HG03469 (cell line): ENCODE data around the gene CLASP1.
"Not testable (repeated sequence)": the region's sequence is repeated elsewhere in the genome, so short reads cannot be mapped to it uniquely, and the experiment has no call there.

Experiments used
- ATAC-seq: cut with Tn5 transposase; IDR thresholded peaks from one replicate; pipeline ENCODE4 v1.9.1; 2021; ENCODE audit warnings: mild to moderate bottlenecking, moderate library complexity, moderate number of reproducible peaks; ENCODE audit not compliant: unreplicated experiment

CLASP1 gene

GRCh38 chr2:121359716-121360565 is 289.3 kb downstream of the CLASP1 start:
- ATAC-seq = no peak

- no peak for ATAC-seq
These were observed 290.1 kb downstream of the CLASP1 start for GRCh38 chr2:121359170-121359569.

- ATAC-seq = no peak
These were observed 291.0 kb downstream of the CLASP1 start for GRCh38 chr2:121358291-121358690.

GRCh38 chr2:121356058-121356640 is 293.1 kb downstream of the CLASP1 start:
- ATAC-seq = no peak

- no peak for ATAC-seq
These were observed 293.8 kb downstream of the CLASP1 start for GRCh38 chr2:121355488-121355887.

- ATAC-seq = no peak
These were observed 297.5 kb downstream of the CLASP1 start for GRCh38 chr2:121351521-121352318.

- ATAC-seq = no peak
These were observed 298.4 kb downstream of the CLASP1 start for GRCh38 chr2:121350890-121351289.

- no peak for ATAC-seq
These were observed 298.9 kb downstream of the CLASP1 start for GRCh38 chr2:121350402-121350775.

- ATAC-seq = no peak
These were observed 299.4 kb downstream of the CLASP1 start for GRCh38 chr2:121349721-121350401.

GRCh38 chr2:121348128-121348740 is 301.0 kb downstream of the CLASP1 start:
- ATAC-seq = no peak

GRCh38 chr2:121346859-121347258 is 302.4 kb downstream of the CLASP1 start:
- no peak for ATAC-seq

GRCh38 chr2:121346407-121346806 is 302.9 kb downstream of the CLASP1 start:
- no peak for ATAC-seq

- ATAC-seq = no peak
These were observed 303.4 kb downstream of the CLASP1 start for GRCh38 chr2:121345887-121346286.

GRCh38 chr2:121345101-121345500 is 304.2 kb downstream of the CLASP1 start:
- ATAC-seq = no peak

GRCh38 chr2:121343828-121344399 is 305.3 kb downstream of the CLASP1 start:
- ATAC-seq = not testable (repeated sequence)

- ATAC-seq = no peak
These were observed 306.1 kb downstream of the CLASP1 start for GRCh38 chr2:121343191-121343590.

GRCh38 chr2:121342751-121343150 is 306.5 kb downstream of the CLASP1 start:
- ATAC-seq = no peak

- ATAC-seq = no peak
These were observed 308.3 kb downstream of the CLASP1 start for GRCh38 chr2:121340926-121341325.

GRCh38 chr2:121338281-121338680 is 311.0 kb downstream of the CLASP1 start:
- ATAC-seq = no peak
